ENCODE measurements around the gene PIAS4.

PIAS4 gene

DNA sequence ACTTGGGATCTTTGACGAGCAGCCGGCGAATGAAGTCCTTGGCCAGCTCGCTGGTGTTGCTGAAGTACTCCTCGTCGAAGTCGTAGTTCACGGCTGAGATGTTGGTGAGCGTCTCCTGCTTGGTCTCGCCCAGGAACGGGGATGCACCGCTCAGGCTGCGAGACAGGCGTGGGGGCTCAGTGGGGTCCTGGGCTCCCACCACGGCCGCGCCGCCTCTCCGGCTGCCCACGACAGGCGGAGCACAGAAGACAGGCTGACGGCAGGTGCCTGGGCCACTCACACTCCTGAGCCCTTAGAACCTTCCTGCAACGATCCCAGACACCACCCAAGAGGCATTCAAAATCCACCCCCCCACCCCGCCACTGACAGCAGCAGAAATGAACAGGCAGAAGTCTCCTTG lies 46.5 kb upstream of the PIAS4 start:
- POLR2A ChIA-PET = interaction anchor here (0.6 kb wide), 1 partner anchor 1834 kb away, joined by 4 read pairs; no protein-coding TSS in a partner anchor
- TF ChIP-seq ZNF529 (tag by site-specific recombination; IDR thresholded peaks at IDR 0.05; ENCODE audit: insufficient replicate concordance) = no peak
- no peak for TF ChIP-seq TRIM28 (IDR thresholded peaks at IDR 0.05; ENCODE audit: borderline replicate concordance, low read length)
- no peak for TF ChIP-seq SCRT2 (tag by site-specific recombination; IDR thresholded peaks at IDR 0.05)
- TF ChIP-seq ZIC2 (tag by site-specific recombination; IDR thresholded peaks at IDR 0.05) = no peak
- TF ChIP-seq, protein P1, sequence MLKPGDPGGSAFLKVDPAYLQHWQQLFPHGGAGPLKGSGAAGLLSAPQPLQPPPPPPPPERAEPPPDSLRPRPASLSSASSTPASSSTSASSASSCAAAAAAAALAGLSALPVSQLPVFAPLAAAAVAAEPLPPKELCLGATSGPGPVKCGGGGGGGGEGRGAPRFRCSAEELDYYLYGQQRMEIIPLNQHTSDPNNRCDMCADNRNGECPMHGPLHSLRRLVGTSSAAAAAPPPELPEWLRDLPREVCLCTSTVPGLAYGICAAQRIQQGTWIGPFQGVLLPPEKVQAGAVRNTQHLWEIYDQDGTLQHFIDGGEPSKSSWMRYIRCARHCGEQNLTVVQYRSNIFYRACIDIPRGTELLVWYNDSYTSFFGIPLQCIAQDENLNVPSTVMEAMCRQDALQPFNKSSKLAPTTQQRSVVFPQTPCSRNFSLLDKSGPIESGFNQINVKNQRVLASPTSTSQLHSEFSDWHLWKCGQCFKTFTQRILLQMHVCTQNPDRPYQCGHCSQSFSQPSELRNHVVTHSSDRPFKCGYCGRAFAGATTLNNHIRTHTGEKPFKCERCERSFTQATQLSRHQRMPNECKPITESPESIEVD (tag by site-specific recombination; IDR thresholded peaks at IDR 0.05) = no peak
- CTCF ChIA-PET = no interaction called here

DNA sequence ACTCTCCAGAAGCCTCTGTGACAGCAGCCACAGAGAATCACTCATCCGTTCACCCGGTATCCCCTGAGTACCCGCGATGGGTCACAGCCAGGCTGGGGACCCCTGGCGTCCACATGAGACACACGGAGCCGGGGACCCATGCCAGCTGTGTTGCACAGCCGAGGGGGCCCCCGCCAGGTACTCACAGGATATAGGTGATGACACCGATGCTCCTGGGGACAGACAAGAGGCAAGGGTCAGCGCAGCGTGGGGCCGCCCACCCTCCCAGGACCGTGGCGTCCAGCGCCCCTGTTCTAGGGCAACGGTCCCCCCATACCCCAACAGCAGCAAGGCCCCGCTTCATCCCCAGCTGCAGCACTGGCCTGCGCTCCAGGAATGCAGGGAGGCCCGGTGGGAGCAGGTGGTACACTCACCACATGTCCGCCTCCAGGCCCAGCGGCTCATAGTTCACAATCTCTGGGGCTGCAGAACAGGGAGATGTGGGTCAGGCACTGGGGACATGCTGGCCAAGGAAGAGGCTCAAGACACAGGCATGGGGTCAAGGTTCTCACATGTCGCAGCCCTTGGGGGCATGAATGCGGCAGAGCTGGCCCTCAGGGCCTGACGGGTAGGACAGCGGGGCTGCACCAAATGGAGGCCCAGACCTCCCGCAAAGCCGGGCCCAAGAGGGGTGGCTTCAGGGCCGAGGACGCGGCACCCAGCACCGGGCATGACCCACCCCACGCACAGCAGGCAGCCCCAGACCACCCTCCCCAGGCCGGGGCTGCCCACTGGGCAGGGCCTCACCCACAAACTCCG lies 43.9 kb upstream of the PIAS4 start:
- Histone ChIP-seq H3K9me3 (ENCODE audit: control insufficient read depth, insufficient read depth, low read depth, low read length) (no peaks in the 10 kb centered on the region), H3K4me3 (ENCODE audit: low read depth, low read length) (no peak overlapping the region), H3K4me1 (ENCODE audit: control insufficient read depth, insufficient read depth, low read length) (peaks cover 6% of the 10 kb centered on the region), H3K36me3 (ENCODE audit: control insufficient read depth in 2 of 2, insufficient read depth in 1 of 2, low read length in 2 of 2) (peaks cover 22 to 91% of the 10 kb centered on the region in 2 experiments; a peak in 2 of 3 replicates), H3K27ac (ENCODE audit: extremely low read depth, low read depth, low read length) (no peak overlapping the region)
- no peak for TF ChIP-seq RBAK (tag by site-specific recombination; IDR thresholded peaks at IDR 0.05)
- TF ChIP-seq ZNF837 (tag by site-specific recombination; IDR thresholded peaks at IDR 0.05) = no peak
- TF ChIP-seq ZNF23 (tag by site-specific recombination; IDR thresholded peaks at IDR 0.05; ENCODE audit: borderline replicate concordance) = no peak
- TF ChIP-seq, protein P2, sequence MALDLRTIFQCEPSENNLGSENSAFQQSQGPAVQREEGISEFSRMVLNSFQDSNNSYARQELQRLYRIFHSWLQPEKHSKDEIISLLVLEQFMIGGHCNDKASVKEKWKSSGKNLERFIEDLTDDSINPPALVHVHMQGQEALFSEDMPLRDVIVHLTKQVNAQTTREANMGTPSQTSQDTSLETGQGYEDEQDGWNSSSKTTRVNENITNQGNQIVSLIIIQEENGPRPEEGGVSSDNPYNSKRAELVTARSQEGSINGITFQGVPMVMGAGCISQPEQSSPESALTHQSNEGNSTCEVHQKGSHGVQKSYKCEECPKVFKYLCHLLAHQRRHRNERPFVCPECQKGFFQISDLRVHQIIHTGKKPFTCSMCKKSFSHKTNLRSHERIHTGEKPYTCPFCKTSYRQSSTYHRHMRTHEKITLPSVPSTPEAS (tag by site-specific recombination; IDR thresholded peaks at IDR 0.05) = no peak
- no peak for TF ChIP-seq ZNF366 (tag by site-specific recombination; conservative IDR thresholded peaks at IDR 0.05)
- TF ChIP-seq ZIC2 (tag by site-specific recombination; IDR thresholded peaks at IDR 0.05) = no peak
- no peak for TF ChIP-seq IKZF3 (tag by site-specific recombination; IDR thresholded peaks at IDR 0.05)
- no peak for TF ChIP-seq ZFP3 (tag by site-specific recombination; IDR thresholded peaks at IDR 0.05; ENCODE audit: low read depth)
- TF ChIP-seq ZNF707 (tag by site-specific recombination; IDR thresholded peaks at IDR 0.05) = no peak
- TF ChIP-seq, protein P3, sequence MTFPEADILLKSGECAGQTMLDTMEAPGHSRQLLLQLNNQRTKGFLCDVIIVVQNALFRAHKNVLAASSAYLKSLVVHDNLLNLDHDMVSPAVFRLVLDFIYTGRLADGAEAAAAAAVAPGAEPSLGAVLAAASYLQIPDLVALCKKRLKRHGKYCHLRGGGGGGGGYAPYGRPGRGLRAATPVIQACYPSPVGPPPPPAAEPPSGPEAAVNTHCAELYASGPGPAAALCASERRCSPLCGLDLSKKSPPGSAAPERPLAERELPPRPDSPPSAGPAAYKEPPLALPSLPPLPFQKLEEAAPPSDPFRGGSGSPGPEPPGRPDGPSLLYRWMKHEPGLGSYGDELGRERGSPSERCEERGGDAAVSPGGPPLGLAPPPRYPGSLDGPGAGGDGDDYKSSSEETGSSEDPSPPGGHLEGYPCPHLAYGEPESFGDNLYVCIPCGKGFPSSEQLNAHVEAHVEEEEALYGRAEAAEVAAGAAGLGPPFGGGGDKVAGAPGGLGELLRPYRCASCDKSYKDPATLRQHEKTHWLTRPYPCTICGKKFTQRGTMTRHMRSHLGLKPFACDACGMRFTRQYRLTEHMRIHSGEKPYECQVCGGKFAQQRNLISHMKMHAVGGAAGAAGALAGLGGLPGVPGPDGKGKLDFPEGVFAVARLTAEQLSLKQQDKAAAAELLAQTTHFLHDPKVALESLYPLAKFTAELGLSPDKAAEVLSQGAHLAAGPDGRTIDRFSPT (tag by site-specific recombination; IDR thresholded peaks at IDR 0.05) = no peak
- TF ChIP-seq ZNF292 (tag by site-specific recombination; IDR thresholded peaks at IDR 0.05; ENCODE audit: borderline replicate concordance, low read depth) = no peak
- no peak for TF ChIP-seq ZNF311 (tag by site-specific recombination; IDR thresholded peaks at IDR 0.05; ENCODE audit: borderline replicate concordance)
- TF ChIP-seq WT1 (tag by site-specific recombination; IDR thresholded peaks at IDR 0.05) = no peak
- TF ChIP-seq ZNF404 (tag by site-specific recombination; IDR thresholded peaks at IDR 0.05) = no peak
- no peak for TF ChIP-seq ZNF221 (tag by site-specific recombination; IDR thresholded peaks at IDR 0.05; ENCODE audit: borderline replicate concordance)
- no peak for TF ChIP-seq ZNF211 (tag by site-specific recombination; IDR thresholded peaks at IDR 0.05; ENCODE audit: low read depth)
- POLR2A ChIA-PET = interaction anchor here (0.7 to 0.8 kb wide), 2 partner anchors 15 to 99 kb away, joined by 3 to 4 read pairs; no protein-coding TSS in a partner anchor
- CTCF ChIA-PET = interaction anchor here (0.6 kb wide), 2 partner anchors 24 to 389 kb away, joined by 3 read pairs; no protein-coding TSS in a partner anchor

More for the DNA sequence above, 46.5 kb upstream of the PIAS4 start:
- Histone ChIP-seq H3K36me3 (ENCODE audit: control insufficient read depth in 2 of 2, insufficient read depth in 1 of 2, low read length in 2 of 2) (peaks cover 19 to 82% of the 10 kb centered on the region in 2 experiments; a peak in 2 of 3 replicates), H3K4me1 (ENCODE audit: control insufficient read depth, insufficient read depth, low read length) (no peaks in the 10 kb centered on the region), H3K27ac (ENCODE audit: extremely low read depth, low read depth, low read length) (no peak overlapping the region), H3K9me3 (ENCODE audit: control insufficient read depth, insufficient read depth, low read depth, low read length) (no peaks in the 10 kb centered on the region), H3K4me3 (ENCODE audit: low read depth, low read length) (no peak overlapping the region)

Data from HEK293 (cell line).